Measurements from ENCODE around the gene TMIGD1. TPM values are rescaled to one million over a fixed set of nuclear protein-coding genes. Genes with fewer than 3 reads are reported as not detected.

The TMIGD1 gene
- total RNA-seq, 1 experiment from 2014 or later = not detected

GRCh38 chr17:30300818-30301217, 33.0 kb downstream of the TMIGD1 start:
- CTCF ChIA-PET = no interaction called here
- POLR2A ChIA-PET = no interaction called here
- H3K4me3 Mint-ChIP-seq (ENCODE audit: unreplicated experiment) = no peak overlapping the region

GRCh38 chr17:30299000-30299399, 34.9 kb downstream of the TMIGD1 start:
- CTCF ChIA-PET = no interaction called here
- Mint-ChIP-seq H3K4me3 (ENCODE audit: unreplicated experiment) (no peak overlapping the region), H3K27me3 (ENCODE audit: insufficient read depth, unreplicated experiment) (no peaks in the 10 kb centered on the region), H3K36me3 (ENCODE audit: insufficient read depth, unreplicated experiment) (no peaks in the 10 kb centered on the region), H3K9me3 (ENCODE audit: unreplicated experiment) (peaks cover 12% of the 10 kb centered on the region), H3K4me1 (ENCODE audit: low read depth, unreplicated experiment) (no peaks in the 10 kb centered on the region), H3K27ac (ENCODE audit: unreplicated experiment) (no peak overlapping the region)
- POLR2A ChIA-PET = no interaction called here
- no TSS peak for BruUV-seq (replicated peaks)
- Histone ChIP-seq H3K4me1 (no peaks in the 10 kb centered on the region), H3K9me3 (peaks cover 9% of the 10 kb centered on the region; the same call in 1 of the 2 replicates), H3K4me3 (ENCODE audit: low read depth, low read length) (no peak overlapping the region), H3K36me3 (ENCODE audit: control insufficient read depth, insufficient read depth, low read length) (no peaks in the 10 kb centered on the region; the same call in 1 of the 2 replicates), H3K27me3 (replicated peaks; ENCODE audit: control insufficient read depth, insufficient read depth, low read length) (no peaks in the 10 kb centered on the region)
- DNase-seq = no peak
- intact Hi-C loops (cut with micrococcal nuclease; ENCODE audit: unreplicated experiment) = loop anchor here (1.0 to 10.0 kb wide), 2 partner anchors 37 to 256 kb away; no protein-coding TSS in a partner anchor
- peak; percentile 15 to 16 for TF ChIP-seq CTCF (IDR thresholded peaks at IDR 0.05; ENCODE audit: insufficient read depth in 1 of 2, low read depth in 1 of 2, low read length in 1 of 2, severe bottlenecking in 1 of 2, unreplicated experiment in 1 of 2)

More at GRCh38 chr17:30300818-30301217, 33.0 kb downstream of the TMIGD1 start:
- Mint-ChIP-seq H3K27me3 (ENCODE audit: insufficient read depth, unreplicated experiment) (no peaks in the 10 kb centered on the region), H3K4me1 (ENCODE audit: low read depth, unreplicated experiment) (peaks cover 3% of the 10 kb centered on the region), H3K27ac (ENCODE audit: unreplicated experiment) (no peak overlapping the region), H3K9me3 (ENCODE audit: unreplicated experiment) (peaks cover 12% of the 10 kb centered on the region), H3K36me3 (ENCODE audit: insufficient read depth, unreplicated experiment) (no peaks in the 10 kb centered on the region)
- no TSS peak for BruUV-seq (replicated peaks)
- TF ChIP-seq CTCF (IDR thresholded peaks at IDR 0.05; ENCODE audit: insufficient read depth in 1 of 2, low read depth in 1 of 2, low read length in 1 of 2, severe bottlenecking in 1 of 2, unreplicated experiment in 1 of 2) = no peak
- Histone ChIP-seq H3K36me3 (ENCODE audit: control insufficient read depth, insufficient read depth, low read length) (no peaks in the 10 kb centered on the region; the same call in 1 of the 2 replicates), H3K4me1 (no peaks in the 10 kb centered on the region), H3K27me3 (replicated peaks; ENCODE audit: control insufficient read depth, insufficient read depth, low read length) (no peaks in the 10 kb centered on the region), H3K4me3 (ENCODE audit: low read depth, low read length) (no peak overlapping the region), H3K9me3 (peaks cover 9% of the 10 kb centered on the region; the same call in 1 of the 2 replicates)
- DNase-seq = no peak
- intact Hi-C loops (cut with micrococcal nuclease; ENCODE audit: unreplicated experiment) = no loop called here

GRCh38 chr17:30297715-30298114, 36.1 kb downstream of the TMIGD1 start:
- Histone ChIP-seq H3K27me3 (replicated peaks; ENCODE audit: control insufficient read depth, insufficient read depth, low read length) (no peaks in the 10 kb centered on the region), H3K4me1 (no peaks in the 10 kb centered on the region), H3K36me3 (ENCODE audit: control insufficient read depth, insufficient read depth, low read length) (no peaks in the 10 kb centered on the region; the same call in 1 of the 2 replicates), H3K9me3 (peaks cover 9% of the 10 kb centered on the region; the same call in 1 of the 2 replicates), H3K4me3 (ENCODE audit: low read depth, low read length) (no peak overlapping the region)
- H3K36me3 Mint-ChIP-seq (ENCODE audit: insufficient read depth, unreplicated experiment) = no peaks in the 10 kb centered on the region
- no peaks in the 10 kb centered on the region for H3K27me3 Mint-ChIP-seq (ENCODE audit: insufficient read depth, unreplicated experiment)
- no peak for DNase-seq
- no TSS peak for BruUV-seq (replicated peaks)
- H3K9me3 Mint-ChIP-seq (ENCODE audit: unreplicated experiment) = peaks cover 12% of the 10 kb centered on the region
- H3K27ac Mint-ChIP-seq (ENCODE audit: unreplicated experiment) = no peak overlapping the region
- CTCF ChIA-PET = no interaction called here
- no peak for TF ChIP-seq CTCF (IDR thresholded peaks at IDR 0.05; ENCODE audit: insufficient read depth in 1 of 2, low read depth in 1 of 2, low read length in 1 of 2, severe bottlenecking in 1 of 2, unreplicated experiment in 1 of 2)
- POLR2A ChIA-PET = no interaction called here
- H3K4me3 Mint-ChIP-seq (ENCODE audit: unreplicated experiment) = no peak overlapping the region
- intact Hi-C loops (cut with micrococcal nuclease; ENCODE audit: unreplicated experiment) = loop anchor here (10.0 kb wide), 1 partner anchor 257 kb away; no protein-coding TSS in a partner anchor
- H3K4me1 Mint-ChIP-seq (ENCODE audit: low read depth, unreplicated experiment) = no peaks in the 10 kb centered on the region

Measured in Caco-2 (cell line).